DND-41 (cell line): ENCODE measurements around the gene GLYATL3.

Experiments
- ATAC-seq: fragments of 200-7000 bp; cut with Tn5 transposase; 3 replicates; pipeline ENCODE4 v1.9.1; 2021; ENCODE audit warnings: low read depth; ENCODE audit not compliant: insufficient read depth
- DNase-seq: peaks from one replicate; pipeline ENCODE4 v3.0.0-alpha.2; 2020
- H2AFZ ChIP-seq: 2 replicates; pipeline ENCODE4 v1.6.0; 2012; ENCODE audit warnings: low read depth, low read length
- H3K27ac ChIP-seq: 2 replicates; pipeline ENCODE4 v1.5.1; 2012; ENCODE audit warnings: low read length, inconsistent platforms
- H3K27me3 ChIP-seq: fragments of 200-600 bp; sonication (generic); 2 replicates; pipeline ENCODE4 v1.6.0; 2012; ENCODE audit warnings: low read length, mild to moderate bottlenecking, inconsistent platforms; ENCODE audit not compliant: insufficient read depth, poor library complexity
- H3K36me3 ChIP-seq: 2 replicates; pipeline ENCODE4 v1.5.1; 2012; ENCODE audit warnings: low read length, inconsistent platforms; ENCODE audit not compliant: insufficient read depth
- H3K4me1 ChIP-seq: 2 replicates; pipeline ENCODE4 v1.5.1; 2012; ENCODE audit warnings: mild to moderate bottlenecking, low read length; ENCODE audit not compliant: insufficient read depth
- H3K4me2 ChIP-seq: 2 replicates; pipeline ENCODE4 v1.6.0; 2012; ENCODE audit warnings: mild to moderate bottlenecking, moderate library complexity, low read length, inconsistent platforms; ENCODE audit not compliant: insufficient read depth
- H3K4me3 ChIP-seq, 2 experiments: fragments of 200-600 bp in 1 of 2; shearing (Covaris generic) in 1 of 2; 2 replicates each; pipeline ENCODE4 v1.5.1; 2012 to 2016; ENCODE audit warnings: inconsistent platforms in 2 of 2, low read length in 2 of 2, mild to moderate bottlenecking in 2 of 2, low read depth in 1 of 2, moderate library complexity in 1 of 2
- H3K79me2 ChIP-seq: 2 replicates; pipeline ENCODE4 v1.6.0; 2012; ENCODE audit warnings: low read length, inconsistent platforms; ENCODE audit not compliant: insufficient read depth
- H3K9ac ChIP-seq: 2 replicates; pipeline ENCODE4 v1.6.0; 2012; ENCODE audit warnings: low read depth, mild to moderate bottlenecking, inconsistent platforms, low read length, moderate library complexity
- H3K9me3 ChIP-seq: 2 replicates; pipeline ENCODE4 v1.5.1; 2012; ENCODE audit warnings: low read length, moderate library complexity, mild to moderate bottlenecking, inconsistent platforms; ENCODE audit not compliant: insufficient read depth, severe bottlenecking
- H4K20me1 ChIP-seq: 2 replicates; pipeline ENCODE4 v1.6.0; 2012; ENCODE audit warnings: low read length; ENCODE audit not compliant: insufficient read depth
- CTCF ChIP-seq: IDR thresholded peaks from 2 replicates; pipeline ENCODE4 v1.5.1; 2012; ENCODE audit warnings: borderline replicate concordance, low read length, moderate library complexity, mild to moderate bottlenecking; ENCODE audit not compliant: poor library complexity, severe bottlenecking; ENCODE audit errors: extremely low read depth
- EZH2 ChIP-seq: IDR thresholded peaks from 3 replicates; pipeline ENCODE4 v1.6.1; 2012; ENCODE audit warnings: borderline replicate concordance, low read depth, mild to moderate bottlenecking, moderate library complexity, low read length, inconsistent platforms; ENCODE audit not compliant: severe bottlenecking

The GLYATL3 gene

GRCh38 chr6:49563006-49563886, 63.5 kb downstream of the GLYATL3 start:
- no peak overlapping the region for H3K4me2 ChIP-seq
- H3K4me1 ChIP-seq: no peaks in the 10 kb centered on the region
- H3K27ac ChIP-seq: no peak overlapping the region
- H3K27me3 ChIP-seq: no peaks in the 10 kb centered on the region
- no peak overlapping the region for H2AFZ ChIP-seq
- DNase-seq (no peak), ATAC-seq (no peak)
- no peak overlapping the region for H3K9ac ChIP-seq
- TF ChIP-seq EZH2: no peak
- TF ChIP-seq CTCF: no peak
- no peaks in the 10 kb centered on the region for H3K36me3 ChIP-seq
- no peaks in the 10 kb centered on the region for H3K9me3 ChIP-seq
- no peaks in the 10 kb centered on the region for H4K20me1 ChIP-seq
- H3K4me3 ChIP-seq: no peak overlapping the region
- H3K79me2 ChIP-seq: no peaks in the 10 kb centered on the region

GRCh38 chr6:49564552-49564951, 64.8 kb downstream of the GLYATL3 start:
- DNase-seq (no peak), ATAC-seq (no peak)
- Histone ChIP-seq H3K27me3 (no peaks in the 10 kb centered on the region), H3K9ac (no peak overlapping the region), H3K9me3 (no peaks in the 10 kb centered on the region), H4K20me1 (no peaks in the 10 kb centered on the region), H3K79me2 (no peaks in the 10 kb centered on the region), H3K27ac (no peak overlapping the region), H3K4me1 (no peaks in the 10 kb centered on the region), H2AFZ (no peak overlapping the region), H3K36me3 (no peaks in the 10 kb centered on the region), H3K4me2 (no peak overlapping the region), H3K4me3 (no peak overlapping the region)
- TF ChIP-seq CTCF (no peak), EZH2 (no peak)

GRCh38 chr6:49565261-49565660, 65.5 kb downstream of the GLYATL3 start:
- DNase-seq (no peak), ATAC-seq (no peak)
- TF ChIP-seq EZH2 (no peak), CTCF (no peak)
- Histone ChIP-seq H3K27me3 (no peaks in the 10 kb centered on the region), H3K4me1 (no peaks in the 10 kb centered on the region), H3K4me2 (no peak overlapping the region), H3K36me3 (no peaks in the 10 kb centered on the region), H3K27ac (no peak overlapping the region), H3K9ac (no peak overlapping the region), H4K20me1 (no peaks in the 10 kb centered on the region), H3K9me3 (no peaks in the 10 kb centered on the region), H3K79me2 (no peaks in the 10 kb centered on the region), H2AFZ (no peak overlapping the region), H3K4me3 (no peak overlapping the region)
